CD4-positive, alpha-beta T cell treated with Interleukin-17A for 4 hours (primary cell): ENCODE measurements around the gene PGM2.

Experiments
- DNase-seq: peaks from one replicate; pipeline ENCODE4 v3.0.0-alpha.2; 2020; ENCODE audit warnings: mixed read lengths

The PGM2 gene

DNA sequence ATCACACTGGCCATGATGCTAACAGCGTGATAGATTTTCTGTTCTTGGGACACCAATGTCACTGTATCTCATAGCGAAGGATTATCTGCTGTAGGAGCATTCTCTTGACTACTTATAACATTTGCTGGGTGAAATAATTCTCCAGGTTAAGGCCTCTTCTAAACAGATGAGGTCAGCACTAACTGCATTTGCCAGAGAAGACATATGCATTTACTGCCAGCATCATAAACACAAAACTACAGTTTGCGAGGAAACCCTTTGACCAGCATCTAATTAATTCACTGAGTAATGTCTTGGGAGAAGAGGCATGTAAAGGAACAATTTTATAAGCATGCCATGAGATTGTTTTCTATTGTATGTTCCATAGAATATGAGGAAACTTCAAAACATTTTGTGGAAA, 78.3 kb downstream of the PGM2 start:
- no peak for DNase-seq

DNA sequence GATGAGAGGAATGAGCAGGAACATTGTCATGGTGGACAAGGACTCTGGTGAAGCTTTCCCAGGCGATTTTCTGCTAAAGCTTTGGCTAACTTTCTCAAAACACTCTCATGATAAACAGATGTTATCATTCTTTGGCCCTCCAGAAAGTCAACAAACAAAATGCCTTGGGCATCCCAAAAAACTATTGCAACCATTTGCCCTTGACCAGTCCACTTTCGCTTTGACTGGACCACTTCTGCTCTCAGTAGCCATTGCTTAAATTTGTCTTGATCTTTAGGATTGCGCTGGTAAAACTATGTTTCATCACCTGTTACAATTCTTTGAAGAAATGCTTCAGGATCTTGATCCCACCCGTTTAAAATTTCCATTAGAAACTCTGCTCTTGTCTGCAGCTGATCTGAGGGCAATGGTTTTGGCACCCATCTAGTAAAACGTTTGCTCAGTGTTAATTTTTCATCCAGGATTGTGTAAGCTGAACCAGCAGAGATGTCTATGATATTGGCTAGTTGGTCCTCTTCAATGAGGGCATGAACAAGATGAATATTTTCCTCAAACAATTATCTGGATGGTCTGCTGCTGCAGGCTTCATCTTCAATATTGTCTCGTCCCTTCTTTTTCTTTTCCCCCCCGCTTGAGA, 79.2 kb downstream of the PGM2 start:
- DNase-seq: no peak

GRCh38 chr4:37908488-37909331, 82.2 kb downstream of the PGM2 start:
- no peak for DNase-seq

DNA sequence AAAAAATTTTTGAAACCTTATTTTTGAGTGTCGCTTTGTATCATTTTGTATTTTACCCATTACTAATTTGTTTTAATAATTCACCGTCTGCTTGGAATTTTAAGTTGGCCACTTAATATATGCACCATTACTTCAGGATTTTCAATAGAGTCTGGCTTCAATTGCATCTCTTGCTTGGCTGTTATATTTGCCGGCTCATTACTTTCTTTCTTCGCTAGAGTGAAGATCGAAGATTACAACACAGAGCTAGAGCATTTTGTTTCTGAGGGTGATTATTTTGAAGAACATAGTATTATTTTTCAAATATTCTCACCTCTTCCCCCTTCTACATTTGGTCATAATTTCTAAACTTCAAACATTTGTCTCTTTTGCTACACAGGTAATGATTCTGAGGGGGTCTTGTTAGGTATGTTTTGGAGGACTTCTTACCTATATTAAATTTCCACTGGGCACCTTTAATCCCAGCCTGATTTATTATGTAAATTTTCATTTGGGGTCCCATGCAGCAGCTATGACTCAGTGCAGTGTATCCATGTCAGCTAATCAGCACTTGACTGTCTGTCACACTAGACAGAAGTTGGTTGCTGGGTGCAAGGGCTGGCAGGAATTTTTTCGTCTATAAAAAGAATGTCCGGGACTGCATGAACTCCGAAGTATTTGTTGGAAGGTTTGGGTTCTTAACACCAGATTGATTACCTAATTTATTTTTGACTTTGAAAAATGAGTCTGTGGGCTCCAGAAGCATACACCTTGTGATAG, 83.0 kb downstream of the PGM2 start:
- no peak for DNase-seq

DNA sequence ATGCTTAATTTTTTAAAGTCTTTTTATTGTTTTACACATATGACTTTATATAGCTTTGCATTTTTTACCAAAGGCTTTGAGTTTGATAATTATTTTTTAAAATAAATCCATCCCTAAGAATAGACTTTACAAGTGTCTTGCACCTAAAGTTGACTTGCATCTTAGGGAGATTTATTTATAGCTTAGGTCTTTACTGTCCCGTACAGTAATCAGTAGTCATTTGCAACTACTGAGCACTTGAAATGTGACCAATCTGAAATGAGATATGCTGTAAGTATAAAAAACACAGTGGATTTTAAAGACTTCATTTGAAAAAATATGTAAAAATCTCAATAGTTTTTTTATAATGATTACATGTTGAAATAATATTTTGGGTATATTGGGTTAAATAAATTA, 83.6 kb downstream of the PGM2 start:
- no peak for DNase-seq
